Measurements from ENCODE around the gene RBM18.

RBM18 gene

GRCh38 chr9:122192914-122193525 is 71.6 kb downstream of the RBM18 start:
- no peak overlapping the region for H3K27ac Mint-ChIP-seq

DNA sequence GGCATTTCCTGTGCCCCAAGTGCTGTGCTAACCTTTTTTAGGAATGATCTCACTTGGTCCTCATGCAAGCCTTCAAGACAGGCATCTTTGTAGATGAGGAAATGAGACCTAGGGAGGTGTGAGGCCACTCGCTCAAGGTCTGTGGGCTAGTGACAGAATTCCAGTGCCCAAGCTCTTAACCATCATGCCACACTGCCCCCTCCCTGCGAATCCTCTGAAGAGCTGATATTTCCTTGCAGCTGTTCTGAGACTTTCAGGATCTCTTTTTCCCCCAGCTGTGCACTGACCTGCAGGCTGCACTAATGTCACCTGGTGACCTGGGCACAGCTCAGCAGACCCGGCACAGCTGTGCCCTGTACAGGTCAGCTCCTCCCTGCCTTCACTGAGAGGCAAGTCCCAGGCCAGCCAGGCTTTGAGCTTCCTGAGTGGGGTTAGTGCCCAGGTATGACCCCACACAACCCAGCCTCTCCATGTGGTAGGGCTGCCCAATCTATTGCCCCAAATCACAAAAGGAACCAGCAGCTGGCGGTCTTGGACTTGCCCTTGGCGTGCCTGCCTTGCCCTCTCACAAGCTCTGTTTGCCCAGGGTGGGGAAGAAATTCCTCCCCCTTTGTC is 72.3 kb downstream of the RBM18 start:
- Mint-ChIP-seq H3K27me3 (ENCODE audit: low read depth) (peaks cover 5% of the 10 kb centered on the region), H3K4me3 (no peak overlapping the region), H3K4me1 (ENCODE audit: low read depth) (no peaks in the 10 kb centered on the region), H3K9me3 (no peaks in the 10 kb centered on the region), H3K36me3 (ENCODE audit: low read depth) (no peaks in the 10 kb centered on the region), H3K27ac (no peak overlapping the region)

More at GRCh38 chr9:122192914-122193525, 71.6 kb downstream of the RBM18 start:
- H3K4me3 Mint-ChIP-seq = no peak overlapping the region
- no peaks in the 10 kb centered on the region for H3K9me3 Mint-ChIP-seq
- H3K27me3 Mint-ChIP-seq (ENCODE audit: low read depth) = peaks cover 5% of the 10 kb centered on the region
- H3K4me1 Mint-ChIP-seq (ENCODE audit: low read depth) = no peaks in the 10 kb centered on the region
- H3K36me3 Mint-ChIP-seq (ENCODE audit: low read depth) = no peaks in the 10 kb centered on the region

DNA sequence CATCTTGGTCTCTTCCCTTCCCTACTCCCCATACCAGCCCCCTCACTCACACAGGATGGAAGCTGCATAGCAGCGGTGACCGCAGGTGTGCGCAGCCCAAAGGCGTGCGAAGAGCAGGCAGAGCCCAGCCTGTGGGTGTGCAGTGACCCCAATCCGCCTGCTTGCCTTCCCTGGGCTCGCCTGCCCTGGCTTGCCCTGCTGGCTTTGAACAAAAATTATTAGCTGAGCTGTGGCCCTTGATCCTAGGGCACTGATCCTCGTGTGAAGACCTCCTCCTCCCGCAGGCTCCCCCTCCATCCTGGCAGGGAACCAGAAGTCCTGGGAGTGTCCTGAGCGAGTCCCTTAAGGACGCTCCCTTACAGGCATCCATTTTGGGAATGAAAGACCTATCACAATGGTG is 73.1 kb downstream of the RBM18 start:
- H3K9me3 Mint-ChIP-seq = no peaks in the 10 kb centered on the region

DNA sequence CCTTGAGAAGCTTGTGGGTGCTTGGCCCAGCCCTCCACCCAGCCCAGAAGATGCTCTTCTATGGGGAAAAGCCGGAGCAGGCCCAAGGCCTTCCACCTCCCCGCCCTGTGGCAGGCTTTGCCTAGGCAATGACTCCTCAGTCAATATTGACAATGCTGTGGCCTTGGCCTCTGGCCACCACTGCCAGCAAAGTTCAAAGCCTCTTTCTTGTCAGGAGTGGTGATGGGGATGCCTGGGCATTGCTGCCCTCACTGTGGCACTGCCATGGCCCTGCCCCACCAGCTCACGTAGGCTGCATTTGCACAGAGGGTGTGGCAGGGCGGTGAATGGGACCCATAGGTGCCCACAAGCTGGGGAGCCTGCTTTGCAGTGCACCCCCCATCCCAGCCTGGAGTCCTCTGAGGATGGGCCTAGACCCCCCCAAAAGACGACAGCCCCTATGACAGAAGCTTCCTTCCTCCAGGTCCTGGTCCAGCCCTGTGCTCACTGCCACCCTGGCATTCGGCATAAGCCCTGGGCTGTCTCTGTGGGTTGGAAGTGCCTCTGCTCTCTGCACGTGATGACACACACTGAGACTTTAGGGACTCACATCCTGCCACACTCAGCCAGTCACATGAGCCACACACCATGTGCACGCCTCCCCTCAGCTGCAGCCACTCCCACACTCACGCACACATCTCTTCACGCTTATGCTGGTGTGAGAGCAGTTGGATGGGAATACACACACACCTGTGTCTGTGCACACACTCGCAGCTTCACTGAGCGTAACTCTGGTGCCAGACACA is 73.9 kb downstream of the RBM18 start:
- Mint-ChIP-seq H3K9me3 (no peaks in the 10 kb centered on the region), H3K4me1 (ENCODE audit: low read depth) (no peaks in the 10 kb centered on the region), H3K36me3 (ENCODE audit: low read depth) (no peaks in the 10 kb centered on the region), H3K4me3 (no peak overlapping the region), H3K27ac (no peak overlapping the region), H3K27me3 (ENCODE audit: low read depth) (no peaks in the 10 kb centered on the region)

More for the DNA sequence above, 73.1 kb downstream of the RBM18 start:
- Mint-ChIP-seq H3K36me3 (ENCODE audit: low read depth) (no peaks in the 10 kb centered on the region), H3K4me1 (ENCODE audit: low read depth) (no peaks in the 10 kb centered on the region), H3K27ac (no peak overlapping the region), H3K27me3 (ENCODE audit: low read depth) (no peaks in the 10 kb centered on the region), H3K4me3 (no peak overlapping the region)

GRCh38 chr9:122188369-122188768 is 76.3 kb downstream of the RBM18 start:
- no peak overlapping the region for H3K4me3 Mint-ChIP-seq
- no peaks in the 10 kb centered on the region for H3K27me3 Mint-ChIP-seq (ENCODE audit: low read depth)
- H3K4me1 Mint-ChIP-seq (ENCODE audit: low read depth) = no peaks in the 10 kb centered on the region
- no peak overlapping the region for H3K27ac Mint-ChIP-seq
- no peaks in the 10 kb centered on the region for H3K36me3 Mint-ChIP-seq (ENCODE audit: low read depth)
- H3K9me3 Mint-ChIP-seq = no peaks in the 10 kb centered on the region

All from T-helper 1 cell treated with Interleukin-12 subunit alpha and Interleukin-12 subunit beta and Interleukin-4 antibody, amounts not matched to agents 30 μg/mL and 1 μg/mL, for 36 hours (primary cell).